Liver (tissue), 9 donors: ENCODE measurements around the gene ERVFRD-1. TPM values are rescaled to one million over a fixed set of nuclear protein-coding genes. Genes with fewer than 3 reads are reported as not detected.

Source experiments
- DNase-seq: peaks from one replicate; pipeline ENCODE4 v3.0.0-alpha.2; 2017; ENCODE audit warnings: low spot score
- H3K27ac ChIP-seq, 2 donors: one replicate each; pipeline ENCODE4 v1.7.0; 2013; ENCODE audit warnings: inconsistent platforms in 2 of 2, low read length in 2 of 2, control low read depth in 1 of 2, low read depth in 1 of 2, mild to moderate bottlenecking in 1 of 2
- H3K27me3 ChIP-seq, 4 donors: one replicate each; pipeline versions ENCODE4 v1.6.1 to v1.7.0; 2013; ENCODE audit warnings: low read length in 3 of 4, inconsistent platforms in 1 of 4, mild to moderate bottlenecking in 1 of 4, moderate library complexity in 1 of 4; ENCODE audit not compliant: control insufficient read depth in 4 of 4, insufficient read depth in 4 of 4
- H3K36me3 ChIP-seq, 4 donors: one replicate each; pipeline versions ENCODE4 v1.6.1 to v1.7.0; 2013; ENCODE audit warnings: low read length in 3 of 4, mild to moderate bottlenecking in 3 of 4, low read depth in 1 of 4, moderate library complexity in 1 of 4; ENCODE audit not compliant: control insufficient read depth in 4 of 4, insufficient read depth in 3 of 4
- H3K4me1 ChIP-seq, 4 donors: one replicate each; pipeline versions ENCODE4 v1.6.1 to v1.7.0; 2013; ENCODE audit warnings: low read length in 3 of 4, mild to moderate bottlenecking in 3 of 4, moderate library complexity in 1 of 4; ENCODE audit not compliant: control insufficient read depth in 4 of 4, insufficient read depth in 4 of 4
- H3K4me3 ChIP-seq, 3 donors: one replicate each; pipeline versions ENCODE4 v1.6.1 to v1.7.0; 2013; ENCODE audit warnings: low read length in 3 of 3, control low read depth in 1 of 3, low read depth in 1 of 3, mild to moderate bottlenecking in 1 of 3
- H3K9ac ChIP-seq, 2 donors: one replicate each; pipeline ENCODE4 v1.7.0; 2013; ENCODE audit warnings: low read length in 2 of 2, mild to moderate bottlenecking in 2 of 2, moderate library complexity in 2 of 2, control low read depth in 1 of 2, low read depth in 1 of 2
- H3K9me3 ChIP-seq, 4 donors: one replicate each; pipeline versions ENCODE4 v1.6.1 to v1.7.0; 2013; ENCODE audit warnings: low read length in 3 of 4; ENCODE audit not compliant: control insufficient read depth in 4 of 4
- ATF3 ChIP-seq: IDR thresholded peaks from 2 replicates; pipeline ENCODE4 v1.6.1; 2016; ENCODE audit warnings: antibody characterized with exemption
- CTCF ChIP-seq: fragments of 150-350 bp; IDR thresholded peaks from 2 replicates; pipeline ENCODE4 v1.5.1; 2017; ENCODE audit warnings: improper control_type of control experiment, low read depth, low read length; ENCODE audit not compliant: missing input control
- EGR1 ChIP-seq, 2 donors: IDR thresholded peaks; 2 replicates each; pipeline ENCODE4 v1.6.1; 2016 to 2018; ENCODE audit warnings: antibody characterized with exemption in 2 of 2, low read depth in 2 of 2
- FOXA1 ChIP-seq: IDR thresholded peaks from 2 replicates; pipeline ENCODE4 v1.6.1; 2016; ENCODE audit warnings: antibody characterized with exemption
- FOXA2 ChIP-seq: IDR thresholded peaks from 2 replicates; pipeline ENCODE4 v1.6.1; 2016; ENCODE audit warnings: antibody characterized with exemption
- GABPA ChIP-seq, 2 donors: IDR thresholded peaks in 1 of 2; conservative IDR thresholded peaks in 1 of 2; 2 replicates each; pipeline ENCODE4 v1.6.1; 2016; ENCODE audit warnings: antibody characterized with exemption in 2 of 2, mild to moderate bottlenecking in 1 of 2, moderate library complexity in 1 of 2
- HNF4A ChIP-seq, 2 donors: conservative IDR thresholded peaks; 2 replicates each; pipeline ENCODE4 v1.6.1; 2016; ENCODE audit warnings: antibody characterized with exemption in 2 of 2, mild to moderate bottlenecking in 2 of 2
- MAX ChIP-seq: IDR thresholded peaks from 2 replicates; pipeline ENCODE4 v1.6.1; 2016; ENCODE audit warnings: antibody characterized with exemption
- RAD21 ChIP-seq, 2 donors: IDR thresholded peaks; 2 replicates each; pipeline ENCODE4 v1.6.1; 2016; ENCODE audit warnings: antibody characterized with exemption in 2 of 2, mild to moderate bottlenecking in 2 of 2
- REST ChIP-seq: IDR thresholded peaks from 2 replicates; pipeline ENCODE4 v1.6.1; 2016; ENCODE audit warnings: antibody characterized with exemption, mild to moderate bottlenecking
- RXRA ChIP-seq, 2 donors: IDR thresholded peaks; 2 replicates each; pipeline ENCODE4 v1.6.1; 2017 to 2018; ENCODE audit warnings: antibody characterized with exemption in 2 of 2, mild to moderate bottlenecking in 1 of 2
- SP1 ChIP-seq: IDR thresholded peaks from 2 replicates; pipeline ENCODE4 v1.6.1; 2018; ENCODE audit warnings: antibody characterized with exemption, mild to moderate bottlenecking
- TAF1 ChIP-seq: conservative IDR thresholded peaks from 2 replicates; pipeline ENCODE4 v1.6.1; 2016; ENCODE audit warnings: antibody characterized with exemption, mild to moderate bottlenecking
- YY1 ChIP-seq: IDR thresholded peaks from 2 replicates; pipeline ENCODE4 v1.6.1; 2016; ENCODE audit warnings: antibody characterized with exemption, mild to moderate bottlenecking
- ZBTB33 ChIP-seq: IDR thresholded peaks from 2 replicates; pipeline ENCODE4 v1.6.1; 2016; ENCODE audit warnings: antibody characterized with exemption
- WGBS: extraction: QIAGEN DNeasy Blood & Tissue Kit; methylation state at CpG from one replicate; pipeline ENCODE4 v1.1.7; 2013; 5-methylcytosine and 5-hydroxymethylcytosine counted together
- polyA plus RNA-seq, 2 donors: library from polyadenylated mRNA; stranded (reverse) in 1 of 2; unstranded in 1 of 2; fragments of 200-250 nt in 1 of 2; fragments of >200 nt in 1 of 2; fragmentation: Nextera tagmentation in 1 of 2; extraction: Ambion mirVana in 1 of 2; gene quantifications; one replicate each; pipeline versions ENCODE4 v1.2.1 to v1.2.3, GENCODE V29; 2013 to 2015
- total RNA-seq, 2 donors: library from RNA; depleted of rRNA; stranded (reverse); fragments of >200 nt; gene quantifications; one replicate each; pipeline ENCODE4 v1.2.3, GENCODE V29; 2014
- donor health status: healthy.
- donor health status: healthy.
- donor health status: healthy.
- donor health status: healthy.
- donor health status: healthy.

Gene ERVFRD-1
- total and polyA plus RNA-seq, 4 donors, result 0.07 to 0.28 (median 0.14) TPM; not detected in 1

GRCh38 chr6:11108726-11109125 lies 2.8 kb downstream of the ERVFRD-1 start:
- TF ChIP-seq RXRA (IDR thresholded peaks at IDR 0.05), result no peak
- TF ChIP-seq RAD21 (IDR thresholded peaks at IDR 0.05), result no peak
- no peak for TF ChIP-seq YY1
- no peak for TF ChIP-seq FOXA2
- no peak for TF ChIP-seq MAX
- H3K9me3 ChIP-seq, result no peaks in the 10 kb centered on the region

GRCh38 chr6:11103065-11103464 lies 8.5 kb downstream of the ERVFRD-1 start:
- no peak for DNase-seq
- TF ChIP-seq GABPA (IDR thresholded peaks at IDR 0.05 in 1 of 2, conservative IDR thresholded peaks at IDR 0.05 in 1 of 2), result no peak
- Histone ChIP-seq H3K27me3 (no peaks in the 10 kb centered on the region), H3K36me3 (no peaks in the 10 kb centered on the region), H3K4me3 (no peak overlapping the region), H3K27ac (no peak overlapping the region), H3K9me3 (no peaks in the 10 kb centered on the region), H3K4me1 (no peaks in the 10 kb centered on the region), H3K9ac (no peak overlapping the region)
- 88% methylated on average over 5 of the region's 5 CpGs for WGBS

More at GRCh38 chr6:11108726-11109125, 2.8 kb downstream of the ERVFRD-1 start:
- H3K9ac ChIP-seq, result no peak overlapping the region
- DNase-seq, result no peak
- no peak overlapping the region for H3K27ac ChIP-seq
- H3K4me1 ChIP-seq, result peaks cover 0 to 5% (median 0%) of the 10 kb centered on the region in 4 donors
- H3K27me3 ChIP-seq, result no peaks in the 10 kb centered on the region
- no peak overlapping the region for H3K4me3 ChIP-seq
- H3K36me3 ChIP-seq, result no peaks in the 10 kb centered on the region

- 98% methylated on average over 5 of the region's 5 CpGs for WGBS
- no peak overlapping the region for H3K9ac ChIP-seq
These were observed 10.1 kb downstream of the ERVFRD-1 start for GRCh38 chr6:11101417-11101816.

More at GRCh38 chr6:11101417-11101816, 10.1 kb downstream of the ERVFRD-1 start:
- no peak overlapping the region for H3K4me3 ChIP-seq
- H3K4me1 ChIP-seq, result no peaks in the 10 kb centered on the region
- no peaks in the 10 kb centered on the region for H3K36me3 ChIP-seq
- no peak for TF ChIP-seq CTCF
- no peak for TF ChIP-seq FOXA2
- no peak for TF ChIP-seq FOXA1
- no peak for TF ChIP-seq YY1
- TF ChIP-seq HNF4A (conservative IDR thresholded peaks at IDR 0.05), result no peak
- no peak for TF ChIP-seq REST
- no peak for TF ChIP-seq RXRA (IDR thresholded peaks at IDR 0.05)
- no peak for TF ChIP-seq RAD21 (IDR thresholded peaks at IDR 0.05)
- TF ChIP-seq SP1, result no peak
- no peak for TF ChIP-seq EGR1 (IDR thresholded peaks at IDR 0.05; ENCODE audit: low read depth in 2 of 2)
- no peak for TF ChIP-seq ZBTB33
- no peak for TF ChIP-seq TAF1
- TF ChIP-seq ATF3, result no peak
- no peaks in the 10 kb centered on the region for H3K27me3 ChIP-seq
- no peak overlapping the region for H3K27ac ChIP-seq
- DNase-seq, result no peak
- H3K9me3 ChIP-seq, result no peaks in the 10 kb centered on the region
